Esophagus mucosa (tissue), 1 donor: ENCODE data around the gene PRM3. TPM values are rescaled to one million over a fixed set of nuclear protein-coding genes. Genes with fewer than 3 reads are reported as not detected.

Source experiments
- ATAC-seq: fragments of 200-7000 bp; cut with Tn5 transposase; one replicate; pipeline ENCODE4 v1.9.1; 2020
- total RNA-seq: library from RNA; stranded (reverse); gene quantifications from one replicate; pipeline ENCODE4 v1.2.4, GENCODE V29; 2023
- donor health status: DM: yes; HTN: yes; CAD: no.

PRM3 gene
- total RNA-seq, 1 donor from 2014 or later, result not detected

- no peak for ATAC-seq
Measured at GRCh38 chr16:11242658-11243057, 30.8 kb downstream of the PRM3 start.

- no peak for ATAC-seq
Measured at GRCh38 chr16:11241480-11242204, 31.8 kb downstream of the PRM3 start.

- ATAC-seq, result no peak
Measured at GRCh38 chr16:11240636-11241473, 32.6 kb downstream of the PRM3 start.

GRCh38 chr16:11239644-11240632 is 33.5 kb downstream of the PRM3 start:
- no peak for ATAC-seq

GRCh38 chr16:11238272-11239202 is 34.9 kb downstream of the PRM3 start:
- ATAC-seq, result no peak

GRCh38 chr16:11236461-11237254 is 36.8 kb downstream of the PRM3 start:
- peak; percentile 6 for ATAC-seq

GRCh38 chr16:11235703-11235991 is 37.8 kb downstream of the PRM3 start:
- ATAC-seq, result no peak

- no peak for ATAC-seq
Measured at GRCh38 chr16:11234884-11235702, 38.3 kb downstream of the PRM3 start.

GRCh38 chr16:11233727-11234376 is 39.6 kb downstream of the PRM3 start:
- no peak for ATAC-seq

GRCh38 chr16:11232852-11233726 is 40.3 kb downstream of the PRM3 start:
- ATAC-seq, result peak; percentile 37

GRCh38 chr16:11232302-11232851 is 41.1 kb downstream of the PRM3 start:
- no peak for ATAC-seq

GRCh38 chr16:11231367-11231970 is 42.0 kb downstream of the PRM3 start:
- no peak for ATAC-seq

GRCh38 chr16:11229906-11230305 is 43.5 kb downstream of the PRM3 start:
- peak; percentile 20 for ATAC-seq

- ATAC-seq, result no peak
Measured at GRCh38 chr16:11229432-11229831, 44.0 kb downstream of the PRM3 start.

GRCh38 chr16:11225677-11226549 is 47.5 kb downstream of the PRM3 start:
- no peak for ATAC-seq

- peak; percentile 62 for ATAC-seq
Measured at GRCh38 chr16:11224894-11225676, 48.3 kb downstream of the PRM3 start.
